ENCODE results near the gene GPA33. TPM values are rescaled to one million over a fixed set of nuclear protein-coding genes. Genes with fewer than 3 reads are reported as not detected.

The GPA33 gene
- 0.59 and 0.69 TPM in 2 replicates for total RNA-seq (2014; rRNA removed; shearing (Covaris generic))

- no peaks in the 10 kb centered on the region for H3K36me3 ChIP-seq (replicated peaks; ENCODE audit: control insufficient read depth, insufficient read depth, low read length)
- H3K4me3 ChIP-seq (ENCODE audit: insufficient read depth, low read depth, low read length) = no peak within 1 kb of the TSS
- no peaks in the 10 kb centered on the region for H3K27me3 ChIP-seq (ENCODE audit: control insufficient read depth, insufficient read depth, low read length)
- DNase-seq = no peak
These were observed at the start of gene GPA33 for GRCh38 chr1:167090314-167090942. GPA33 (minus strand) TSS chr1:167090377; CDS start chr1:167090287, 90 bp downstream.

- Histone ChIP-seq H3K4me3 (ENCODE audit: insufficient read depth, low read depth, low read length) (no peak overlapping the region), H3K36me3 (replicated peaks; ENCODE audit: control insufficient read depth, insufficient read depth, low read length) (no peaks in the 10 kb centered on the region), H3K27me3 (ENCODE audit: control insufficient read depth, insufficient read depth, low read length) (no peaks in the 10 kb centered on the region)
- DNase-seq = no peak
These were observed 48.5 kb upstream of the GPA33 start for GRCh38 chr1:167138703-167139102.

GRCh38 chr1:167137793-167138510 is 47.8 kb upstream of the GPA33 start:
- H3K36me3 ChIP-seq (replicated peaks; ENCODE audit: control insufficient read depth, insufficient read depth, low read length) = no peaks in the 10 kb centered on the region
- H3K4me3 ChIP-seq (ENCODE audit: insufficient read depth, low read depth, low read length) = no peak overlapping the region
- no peaks in the 10 kb centered on the region for H3K27me3 ChIP-seq (ENCODE audit: control insufficient read depth, insufficient read depth, low read length)
- DNase-seq = no peak

- H3K4me3 ChIP-seq (ENCODE audit: insufficient read depth, low read depth, low read length) = no peak overlapping the region
- DNase-seq = no peak
- H3K27me3 ChIP-seq (ENCODE audit: control insufficient read depth, insufficient read depth, low read length) = no peaks in the 10 kb centered on the region
- H3K36me3 ChIP-seq (replicated peaks; ENCODE audit: control insufficient read depth, insufficient read depth, low read length) = no peaks in the 10 kb centered on the region
These were observed 47.2 kb upstream of the GPA33 start for GRCh38 chr1:167137332-167137781.

- H3K36me3 ChIP-seq (replicated peaks; ENCODE audit: control insufficient read depth, insufficient read depth, low read length) = no peaks in the 10 kb centered on the region
- no peak overlapping the region for H3K4me3 ChIP-seq (ENCODE audit: insufficient read depth, low read depth, low read length)
These were observed 46.6 kb upstream of the GPA33 start for GRCh38 chr1:167136806-167137205.

GRCh38 chr1:167136191-167136614 is 46.0 kb upstream of the GPA33 start:
- H3K36me3 ChIP-seq (replicated peaks; ENCODE audit: control insufficient read depth, insufficient read depth, low read length) = no peaks in the 10 kb centered on the region
- no peak overlapping the region for H3K4me3 ChIP-seq (ENCODE audit: insufficient read depth, low read depth, low read length)
- no peak for DNase-seq
- no peaks in the 10 kb centered on the region for H3K27me3 ChIP-seq (ENCODE audit: control insufficient read depth, insufficient read depth, low read length)

More at GRCh38 chr1:167136806-167137205, 46.6 kb upstream of the GPA33 start:
- DNase-seq = no peak
- H3K27me3 ChIP-seq (ENCODE audit: control insufficient read depth, insufficient read depth, low read length) = no peaks in the 10 kb centered on the region

- no peaks in the 10 kb centered on the region for H3K27me3 ChIP-seq (ENCODE audit: control insufficient read depth, insufficient read depth, low read length)
- DNase-seq = no peak
- no peaks in the 10 kb centered on the region for H3K36me3 ChIP-seq (replicated peaks; ENCODE audit: control insufficient read depth, insufficient read depth, low read length)
- no peak overlapping the region for H3K4me3 ChIP-seq (ENCODE audit: insufficient read depth, low read depth, low read length)
These were observed 45.2 kb upstream of the GPA33 start for GRCh38 chr1:167135281-167135840.

- Histone ChIP-seq H3K4me3 (ENCODE audit: insufficient read depth, low read depth, low read length) (no peak overlapping the region), H3K27me3 (ENCODE audit: control insufficient read depth, insufficient read depth, low read length) (no peaks in the 10 kb centered on the region; the same call in 1 of the 2 replicates), H3K36me3 (replicated peaks; ENCODE audit: control insufficient read depth, insufficient read depth, low read length) (no peaks in the 10 kb centered on the region)
- no peak for DNase-seq
These were observed 42.3 kb upstream of the GPA33 start for GRCh38 chr1:167132301-167133010.

- Histone ChIP-seq H3K4me3 (ENCODE audit: insufficient read depth, low read depth, low read length) (no peak overlapping the region), H3K27me3 (ENCODE audit: control insufficient read depth, insufficient read depth, low read length) (no peaks in the 10 kb centered on the region; the same call in 1 of the 2 replicates), H3K36me3 (replicated peaks; ENCODE audit: control insufficient read depth, insufficient read depth, low read length) (no peaks in the 10 kb centered on the region)
- DNase-seq = no peak
These were observed 40.8 kb upstream of the GPA33 start for GRCh38 chr1:167130829-167131510.

- Histone ChIP-seq H3K27me3 (ENCODE audit: control insufficient read depth, insufficient read depth, low read length) (no peaks in the 10 kb centered on the region; the same call in 1 of the 2 replicates), H3K36me3 (replicated peaks; ENCODE audit: control insufficient read depth, insufficient read depth, low read length) (no peaks in the 10 kb centered on the region), H3K4me3 (ENCODE audit: insufficient read depth, low read depth, low read length) (no peak overlapping the region)
- no peak for DNase-seq
These were observed 38.4 kb upstream of the GPA33 start for GRCh38 chr1:167128261-167129227.

GRCh38 chr1:167127661-167128060 is 37.5 kb upstream of the GPA33 start:
- no peak for DNase-seq
- Histone ChIP-seq H3K27me3 (ENCODE audit: control insufficient read depth, insufficient read depth, low read length) (no peaks in the 10 kb centered on the region; the same call in 1 of the 2 replicates), H3K36me3 (replicated peaks; ENCODE audit: control insufficient read depth, insufficient read depth, low read length) (no peaks in the 10 kb centered on the region), H3K4me3 (ENCODE audit: insufficient read depth, low read depth, low read length) (no peak overlapping the region)

GRCh38 chr1:167127236-167127635 is 37.1 kb upstream of the GPA33 start:
- Histone ChIP-seq H3K36me3 (replicated peaks; ENCODE audit: control insufficient read depth, insufficient read depth, low read length) (no peaks in the 10 kb centered on the region), H3K27me3 (ENCODE audit: control insufficient read depth, insufficient read depth, low read length) (no peaks in the 10 kb centered on the region; the same call in 1 of the 2 replicates), H3K4me3 (ENCODE audit: insufficient read depth, low read depth, low read length) (no peak overlapping the region)
- DNase-seq = no peak

GRCh38 chr1:167126811-167127210 is 36.6 kb upstream of the GPA33 start:
- no peaks in the 10 kb centered on the region for H3K36me3 ChIP-seq (replicated peaks; ENCODE audit: control insufficient read depth, insufficient read depth, low read length)
- peak; percentile 7 for DNase-seq
- H3K27me3 ChIP-seq (ENCODE audit: control insufficient read depth, insufficient read depth, low read length) = no peaks in the 10 kb centered on the region; the same call in 1 of the 2 replicates
- no peak overlapping the region for H3K4me3 ChIP-seq (ENCODE audit: insufficient read depth, low read depth, low read length)
